IPS-18a (cell line): ENCODE measurements around the gene MYH7B.

Experiments
- H3K27ac ChIP-seq: one replicate; pipeline ENCODE4 v1.5.1; 2013; ENCODE audit warnings: low read length
- H3K27me3 ChIP-seq: one replicate; pipeline ENCODE4 v1.6.1; 2013; ENCODE audit warnings: mild to moderate bottlenecking, low read length; ENCODE audit not compliant: control insufficient read depth, insufficient read depth
- H3K36me3 ChIP-seq: one replicate; pipeline ENCODE4 v1.6.1; 2013; ENCODE audit warnings: low read depth, low read length; ENCODE audit not compliant: control insufficient read depth
- H3K4me1 ChIP-seq: one replicate; pipeline ENCODE4 v1.6.1; 2013; ENCODE audit warnings: low read depth, low read length; ENCODE audit not compliant: control insufficient read depth
- H3K4me3 ChIP-seq: one replicate; pipeline ENCODE4 v1.5.1; 2013; ENCODE audit warnings: low read length
- H3K9ac ChIP-seq: one replicate; pipeline ENCODE4 v1.6.1; 2013; ENCODE audit warnings: mild to moderate bottlenecking, low read length, moderate library complexity
- H3K9me3 ChIP-seq: one replicate; pipeline ENCODE4 v1.6.1; 2013; ENCODE audit warnings: low read depth, low read length; ENCODE audit not compliant: control insufficient read depth

MYH7B gene

GRCh38 chr20:34979366-34980153, 23.9 kb downstream of the MYH7B start:
- Histone ChIP-seq H3K27ac (no peak overlapping the region), H3K36me3 (no peaks in the 10 kb centered on the region), H3K9me3 (no peaks in the 10 kb centered on the region)

GRCh38 chr20:34980543-34981233, 25.0 kb downstream of the MYH7B start:
- no peak overlapping the region for H3K4me3 ChIP-seq
- no peaks in the 10 kb centered on the region for H3K36me3 ChIP-seq
- H3K4me1 ChIP-seq: peaks cover 19% of the 10 kb centered on the region
- no peak overlapping the region for H3K9ac ChIP-seq
- peaks cover 19% of the 10 kb centered on the region for H3K27me3 ChIP-seq
- no peak overlapping the region for H3K27ac ChIP-seq
- H3K9me3 ChIP-seq: no peaks in the 10 kb centered on the region

More at GRCh38 chr20:34979366-34980153, 23.9 kb downstream of the MYH7B start:
- peaks cover 15% of the 10 kb centered on the region for H3K4me1 ChIP-seq
- H3K4me3 ChIP-seq: no peak overlapping the region
- H3K9ac ChIP-seq: no peak overlapping the region
- H3K27me3 ChIP-seq: peaks cover 19% of the 10 kb centered on the region

GRCh38 chr20:34982270-34983088, 26.8 kb downstream of the MYH7B start:
- Histone ChIP-seq H3K27ac (no peak overlapping the region), H3K27me3 (peaks cover 19% of the 10 kb centered on the region), H3K36me3 (no peaks in the 10 kb centered on the region), H3K9ac (no peak overlapping the region), H3K9me3 (no peaks in the 10 kb centered on the region), H3K4me3 (no peak overlapping the region), H3K4me1 (peaks cover 19% of the 10 kb centered on the region)

- peak overlapping the region; percentile 25 for H3K4me3 ChIP-seq
- no peaks in the 10 kb centered on the region for H3K9me3 ChIP-seq
- H3K4me1 ChIP-seq: peaks cover 19% of the 10 kb centered on the region
- peaks cover 19% of the 10 kb centered on the region for H3K27me3 ChIP-seq
- no peaks in the 10 kb centered on the region for H3K36me3 ChIP-seq
- no peak overlapping the region for H3K9ac ChIP-seq
- H3K27ac ChIP-seq: no peak overlapping the region
Observed at GRCh38 chr20:34983089-34983820, 27.6 kb downstream of the MYH7B start.

GRCh38 chr20:34983995-34984735, 28.5 kb downstream of the MYH7B start:
- no peaks in the 10 kb centered on the region for H3K36me3 ChIP-seq
- no peak overlapping the region for H3K27ac ChIP-seq
- no peaks in the 10 kb centered on the region for H3K9me3 ChIP-seq
- H3K4me1 ChIP-seq: peaks cover 19% of the 10 kb centered on the region
- no peak overlapping the region for H3K9ac ChIP-seq
- H3K27me3 ChIP-seq: peaks cover 19% of the 10 kb centered on the region
- H3K4me3 ChIP-seq: peak overlapping the region; percentile 25

GRCh38 chr20:34984756-34985261, 29.1 kb downstream of the MYH7B start:
- Histone ChIP-seq H3K4me1 (peaks cover 19% of the 10 kb centered on the region), H3K9me3 (no peaks in the 10 kb centered on the region), H3K27me3 (peaks cover 19% of the 10 kb centered on the region), H3K9ac (no peak overlapping the region), H3K27ac (no peak overlapping the region), H3K4me3 (no peak overlapping the region), H3K36me3 (no peaks in the 10 kb centered on the region)

- Histone ChIP-seq H3K4me3 (no peak overlapping the region), H3K9ac (no peak overlapping the region), H3K36me3 (no peaks in the 10 kb centered on the region), H3K27me3 (peaks cover 19% of the 10 kb centered on the region), H3K27ac (no peak overlapping the region), H3K4me1 (peaks cover 19% of the 10 kb centered on the region), H3K9me3 (no peaks in the 10 kb centered on the region)
Observed at GRCh38 chr20:34985461-34986310, 30.0 kb downstream of the MYH7B start.

GRCh38 chr20:34986311-34987287, 30.9 kb downstream of the MYH7B start:
- Histone ChIP-seq H3K27me3 (peaks cover 19% of the 10 kb centered on the region), H3K9me3 (no peaks in the 10 kb centered on the region), H3K4me1 (peaks cover 19% of the 10 kb centered on the region), H3K9ac (no peak overlapping the region), H3K36me3 (no peaks in the 10 kb centered on the region), H3K27ac (no peak overlapping the region), H3K4me3 (no peak overlapping the region)
